GM21786 (cell line): ENCODE results near the gene ANKRD33B.
"Not testable (repeated sequence)": the region's sequence is repeated elsewhere in the genome, so short reads cannot be mapped to it uniquely, and the experiment has no call there.

Experiments
- ATAC-seq: cut with Tn5 transposase; IDR thresholded peaks from one replicate; pipeline ENCODE4 v1.9.1; 2021; ENCODE audit not compliant: unreplicated experiment

The ANKRD33B gene

GRCh38 chr5:10653751-10654400 lies 90.0 kb downstream of the ANKRD33B start:
- ATAC-seq = no peak

- ATAC-seq = no peak
Measured at GRCh38 chr5:10654566-10654965, 90.7 kb downstream of the ANKRD33B start.

- ATAC-seq = no peak
Measured at GRCh38 chr5:10655161-10655971, 91.5 kb downstream of the ANKRD33B start.

GRCh38 chr5:10655972-10656830 lies 92.3 kb downstream of the ANKRD33B start:
- ATAC-seq = no peak

GRCh38 chr5:10658265-10658664 lies 94.4 kb downstream of the ANKRD33B start:
- ATAC-seq = no peak

- ATAC-seq = no peak
Measured at GRCh38 chr5:10660135-10660534, 96.3 kb downstream of the ANKRD33B start.

- no peak for ATAC-seq
Measured at GRCh38 chr5:10660720-10661387, 97.0 kb downstream of the ANKRD33B start.

- no peak for ATAC-seq
Measured at GRCh38 chr5:10661401-10661800, 97.5 kb downstream of the ANKRD33B start.

GRCh38 chr5:10662083-10662482 lies 98.2 kb downstream of the ANKRD33B start:
- ATAC-seq = no peak

GRCh38 chr5:10662661-10663488 lies 99.0 kb downstream of the ANKRD33B start:
- ATAC-seq = no peak

- no peak for ATAC-seq
Measured at GRCh38 chr5:10663489-10664179, 99.8 kb downstream of the ANKRD33B start.

GRCh38 chr5:10664180-10664769 lies 100.4 kb downstream of the ANKRD33B start:
- not testable (repeated sequence) for ATAC-seq

GRCh38 chr5:10665799-10666198 lies 101.9 kb downstream of the ANKRD33B start:
- ATAC-seq = no peak

GRCh38 chr5:10666531-10667299 lies 102.8 kb downstream of the ANKRD33B start:
- no peak for ATAC-seq

- ATAC-seq = no peak
Measured at GRCh38 chr5:10667431-10668057, 103.7 kb downstream of the ANKRD33B start.

GRCh38 chr5:10668697-10669096 lies 104.8 kb downstream of the ANKRD33B start:
- no peak for ATAC-seq

GRCh38 chr5:10669983-10670382 lies 106.1 kb downstream of the ANKRD33B start:
- ATAC-seq = no peak
